GM19099 (cell line): ENCODE measurements around the gene ZNF212.

ENCODE experiments used
- POLR2A ChIP-seq: IDR thresholded peaks from 3 replicates; pipeline ENCODE4 v1.6.1; 2011; ENCODE audit warnings: low read depth; ENCODE audit not compliant: insufficient read length; ENCODE audit errors: extremely low read depth

Gene ZNF212

GRCh38 chr7:149209518-149210269, 29.8 kb upstream of the ZNF212 start:
- TF ChIP-seq POLR2A = no peak

- no peak for TF ChIP-seq POLR2A
Observed at GRCh38 chr7:149210551-149210950, 28.9 kb upstream of the ZNF212 start.

- no peak for TF ChIP-seq POLR2A
Observed at GRCh38 chr7:149214020-149214720, 25.3 kb upstream of the ZNF212 start.

GRCh38 chr7:149216402-149216801, 23.0 kb upstream of the ZNF212 start:
- TF ChIP-seq POLR2A = no peak

DNA sequence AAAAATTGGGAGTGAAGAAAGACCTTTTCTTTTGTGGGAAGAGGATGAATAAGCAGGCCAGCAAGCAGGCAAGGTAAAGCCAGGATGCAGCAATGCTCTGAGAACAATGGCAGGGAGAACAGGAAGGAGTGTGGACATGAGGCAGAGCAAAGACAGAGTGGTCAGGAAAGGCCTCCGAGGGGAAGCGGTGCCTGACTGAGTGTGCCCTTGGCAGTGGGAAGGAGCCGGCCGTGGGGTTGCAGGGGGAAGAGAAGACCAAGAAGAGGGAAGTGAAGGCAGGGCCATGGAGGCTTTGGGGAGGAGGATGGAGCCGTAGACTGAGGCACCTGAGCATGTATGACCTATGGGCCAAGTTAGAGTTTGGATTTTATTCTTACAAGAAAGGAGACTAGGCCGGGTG, 21.9 kb upstream of the ZNF212 start:
- no peak for TF ChIP-seq POLR2A

GRCh38 chr7:149218469-149219420, 20.7 kb upstream of the ZNF212 start:
- no peak for TF ChIP-seq POLR2A

DNA sequence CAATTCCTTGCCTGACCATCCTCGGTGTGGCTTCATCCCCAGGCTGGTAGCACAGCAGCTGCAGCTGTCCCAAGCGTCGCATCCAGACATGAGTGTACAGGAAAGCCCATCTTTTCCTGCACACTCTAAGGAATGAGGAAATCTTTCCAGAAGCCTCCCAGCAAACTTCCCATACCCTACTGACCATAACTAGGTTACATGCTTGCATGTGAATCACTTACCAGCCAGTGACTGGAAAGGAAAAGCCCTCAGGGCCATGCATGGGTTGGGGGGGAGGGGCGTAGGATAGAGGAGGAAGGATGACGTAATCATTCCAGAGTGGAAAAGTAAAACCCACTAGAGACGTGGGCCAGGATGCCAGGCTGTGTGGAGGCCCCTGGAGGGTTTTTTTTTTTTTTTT, 18.9 kb upstream of the ZNF212 start:
- no peak for TF ChIP-seq POLR2A

DNA sequence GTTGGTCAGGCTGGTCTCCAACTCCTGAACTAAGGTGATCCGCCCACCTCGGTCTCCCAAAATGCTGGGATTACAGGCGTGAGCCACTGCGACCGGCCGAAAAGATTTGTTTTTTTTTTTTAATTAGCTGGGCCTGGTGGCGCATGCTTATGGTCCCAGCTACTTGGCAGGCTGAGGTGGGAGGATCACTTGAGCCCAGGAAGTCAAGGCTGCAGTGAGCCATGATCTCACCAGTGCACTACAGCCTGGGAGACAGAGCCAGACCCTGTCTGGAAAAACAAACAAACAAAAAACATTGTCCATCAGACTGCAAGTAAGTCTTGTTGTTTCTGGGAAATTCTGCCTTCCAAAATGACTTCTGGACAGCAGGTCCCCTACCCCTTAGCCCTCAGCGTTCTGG, 16.3 kb upstream of the ZNF212 start:
- no peak for TF ChIP-seq POLR2A

DNA sequence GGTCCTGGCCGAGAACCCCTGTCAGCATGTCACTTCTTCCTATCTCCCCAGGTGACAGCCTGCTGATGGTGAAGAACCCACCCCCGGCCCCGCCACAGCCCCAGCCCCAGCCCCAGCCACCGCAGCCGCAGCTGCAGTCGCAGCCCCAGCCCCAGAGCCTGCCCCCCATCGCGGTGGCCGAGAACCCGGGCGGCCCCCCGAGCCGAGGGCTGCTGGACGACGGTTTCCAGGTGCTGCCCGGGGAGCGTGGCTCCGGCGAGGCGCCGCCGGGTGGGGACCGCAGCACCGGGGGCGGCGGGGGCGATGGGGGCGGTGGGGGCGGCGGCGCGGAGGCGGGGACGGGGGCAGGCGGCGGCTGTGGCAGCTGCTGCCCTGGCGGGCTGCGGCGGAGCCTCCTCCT, 15.7 kb upstream of the ZNF212 start:
- no peak for TF ChIP-seq POLR2A

GRCh38 chr7:149224352-149224751, 15.1 kb upstream of the ZNF212 start:
- no peak for TF ChIP-seq POLR2A

GRCh38 chr7:149225106-149225505, 14.3 kb upstream of the ZNF212 start:
- no peak for TF ChIP-seq POLR2A

GRCh38 chr7:149225656-149226055, 13.8 kb upstream of the ZNF212 start:
- TF ChIP-seq POLR2A = no peak

GRCh38 chr7:149226840-149227494, 12.5 kb upstream of the ZNF212 start:
- TF ChIP-seq POLR2A = no peak

- TF ChIP-seq POLR2A = no peak
Observed at GRCh38 chr7:149228831-149229471, 10.5 kb upstream of the ZNF212 start.
